GM19467 (cell line): ENCODE results near the gene RBBP5.

Experiments
- ATAC-seq: cut with Tn5 transposase; IDR thresholded peaks from one replicate; pipeline ENCODE4 v1.9.1; 2021; ENCODE audit warnings: mild to moderate bottlenecking, moderate library complexity; ENCODE audit not compliant: unreplicated experiment

Gene RBBP5

GRCh38 chr1:205060746-205061145 lies 61.0 kb downstream of the RBBP5 start:
- ATAC-seq: no peak

- ATAC-seq: no peak
Measured at GRCh38 chr1:205059660-205060059, 62.1 kb downstream of the RBBP5 start.

GRCh38 chr1:205058853-205059252 lies 62.9 kb downstream of the RBBP5 start:
- no peak for ATAC-seq

- ATAC-seq: no peak
Measured at GRCh38 chr1:205057808-205058575, 63.8 kb downstream of the RBBP5 start.

- no peak for ATAC-seq
Measured at GRCh38 chr1:205056956-205057568, 64.7 kb downstream of the RBBP5 start.

GRCh38 chr1:205056188-205056611 lies 65.6 kb downstream of the RBBP5 start:
- no peak for ATAC-seq

- ATAC-seq: no peak
Measured at GRCh38 chr1:205054013-205054412, 67.8 kb downstream of the RBBP5 start.

GRCh38 chr1:205053296-205053695 lies 68.5 kb downstream of the RBBP5 start:
- ATAC-seq: no peak

GRCh38 chr1:205052690-205053089 lies 69.1 kb downstream of the RBBP5 start:
- no peak for ATAC-seq

GRCh38 chr1:205049479-205049878 lies 72.3 kb downstream of the RBBP5 start:
- ATAC-seq: no peak

GRCh38 chr1:205048382-205048781 lies 73.4 kb downstream of the RBBP5 start:
- ATAC-seq: no peak

- ATAC-seq: no peak
Measured at GRCh38 chr1:205047764-205048231, 74.0 kb downstream of the RBBP5 start.

GRCh38 chr1:205046870-205047269 lies 74.9 kb downstream of the RBBP5 start:
- ATAC-seq: no peak

GRCh38 chr1:205045146-205045545 lies 76.6 kb downstream of the RBBP5 start:
- ATAC-seq: no peak

- ATAC-seq: no peak
Measured at GRCh38 chr1:205044741-205045140, 77.0 kb downstream of the RBBP5 start.

- no peak for ATAC-seq
Measured at GRCh38 chr1:205043866-205044265, 77.9 kb downstream of the RBBP5 start.

- ATAC-seq: no peak
Measured at GRCh38 chr1:205042911-205043806, 78.6 kb downstream of the RBBP5 start, which contains the start of gene CNTN2. Gene CNTN2 (plus strand): TSS chr1:205043212. CDS start chr1:205053186, 9,974 bp downstream.

GRCh38 chr1:205041998-205042910 lies 79.5 kb downstream of the RBBP5 start:
- ATAC-seq: no peak

- no peak for ATAC-seq
Measured at GRCh38 chr1:205041001-205041715, 80.6 kb downstream of the RBBP5 start.
